HepG2 (cell line): ENCODE data around the gene PRDX5. TPM values are rescaled to one million over a fixed set of nuclear protein-coding genes. Genes with fewer than 3 reads are reported as not detected.

ENCODE experiments used
- CREM ChIP-seq, 2 experiments: sonication (generic) in 1 of 2; formaldehyde crosslinking in 1 of 2; IDR thresholded peaks; 2 replicates each; pipeline versions ENCODE4 v1.4.0 to v1.6.1; 2016 to 2020; ENCODE audit warnings: antibody characterized with exemption in 1 of 2, mild to moderate bottlenecking in 1 of 2, missing genetic modification reagents in 1 of 2
- FLYWCH1 ChIP-seq: sonication (generic); formaldehyde crosslinking; IDR thresholded peaks from 2 replicates; pipeline ENCODE4 v1.8.1; 2023; ENCODE audit warnings: mild to moderate bottlenecking, missing genetic modification reagents
- GPN1 ChIP-seq: sonication (generic); formaldehyde crosslinking; IDR thresholded peaks from 2 replicates; pipeline ENCODE4 v1.5.1; 2020; ENCODE audit warnings: missing genetic modification reagents, borderline replicate concordance
- NFIC ChIP-seq: IDR thresholded peaks from 2 replicates; pipeline ENCODE4 v1.6.1; 2012; ENCODE audit warnings: mild to moderate bottlenecking, low read length, inconsistent platforms
- RNF2 ChIP-seq: fragments of 450-650 bp; conservative IDR thresholded peaks from 2 replicates; pipeline ENCODE4 v1.6.1; 2016; ENCODE audit warnings: low read depth
- SSRP1 ChIP-seq: IDR thresholded peaks from 2 replicates; pipeline ENCODE4 v1.6.1; 2016; ENCODE audit warnings: control low read depth
- TCF7 ChIP-seq: sonication (generic); IDR thresholded peaks from 2 replicates; pipeline ENCODE4 v1.6.1; 2016; ENCODE audit warnings: antibody characterized with exemption, low read depth
- ZKSCAN8 ChIP-seq: IDR thresholded peaks from 2 replicates; pipeline ENCODE4 v1.6.1; 2016; ENCODE audit warnings: borderline replicate concordance, missing genetic modification reagents, missing compliant biosample characterization
- ZNF530 ChIP-seq: sonication (generic); formaldehyde crosslinking; IDR thresholded peaks from 2 replicates; pipeline ENCODE4 v1.5.0; 2020; ENCODE audit warnings: low read depth, mild to moderate bottlenecking, missing genetic modification reagents
- polyA plus RNA-seq, 8 experiments: library from polyadenylated mRNA; depleted of rRNA in 3 of 8; stranded (reverse) in 7 of 8; unstranded in 1 of 8; fragments of >200 nt; fragmentation: Illumina TruSeq in 4 of 8; extraction: Trizol in 4 of 8; gene quantifications; 2 replicates each; pipeline versions ENCODE4 v1.2.1 to v1.2.3, GENCODE V29; 2011 to 2016; ENCODE audit warnings: low read depth in 4 of 8, missing spikeins in 1 of 8, mixed read lengths in 1 of 8; ENCODE audit not compliant: insufficient read depth in 1 of 8
- total RNA-seq, 5 experiments: library from RNA; depleted of rRNA; stranded (reverse); fragments of >200 nt; fragmentation: Illumina TruSeq; extraction: Trizol; gene quantifications; 2 replicates each; pipeline ENCODE4 v1.2.3, GENCODE V29; 2016; ENCODE audit warnings: low read depth in 1 of 5
- TF ChIP-seq, protein P1 (sequence below): sonication (generic); formaldehyde crosslinking; IDR thresholded peaks from 2 replicates; pipeline ENCODE4 v1.4.0; 2020; ENCODE audit warnings: missing genetic modification reagents
- TF ChIP-seq, protein P2 (sequence below): fragments of 450-650 bp; IDR thresholded peaks from 2 replicates; pipeline ENCODE4 v1.6.1; 2017
- TF ChIP-seq, protein P3 (sequence below): IDR thresholded peaks from 2 replicates; pipeline ENCODE4 v1.6.1; 2016; ENCODE audit warnings: low read depth
- TF ChIP-seq, protein P4 (sequence below): sonication (generic); formaldehyde crosslinking; IDR thresholded peaks from 2 replicates; pipeline ENCODE4 v1.5.0; 2020; ENCODE audit warnings: missing genetic modification reagents
- TF ChIP-seq, protein P5 (sequence below), 2 experiments: sonication (generic) in 1 of 2; formaldehyde crosslinking in 1 of 2; IDR thresholded peaks; 2 replicates each; pipeline versions ENCODE4 v1.5.1 to v1.6.1; 2011 to 2020; ENCODE audit warnings: borderline replicate concordance in 1 of 2, low read depth in 1 of 2, low read length in 1 of 2, mild to moderate bottlenecking in 1 of 2, missing genetic modification reagents in 1 of 2, moderate library complexity in 1 of 2

PRDX5 gene
- total and polyA plus RNA-seq, 2 of the 13 experiments (the other 11 are each of a cell fraction or from before 2014, with no cell fraction given) = 215 to 311 TPM

DNA sequence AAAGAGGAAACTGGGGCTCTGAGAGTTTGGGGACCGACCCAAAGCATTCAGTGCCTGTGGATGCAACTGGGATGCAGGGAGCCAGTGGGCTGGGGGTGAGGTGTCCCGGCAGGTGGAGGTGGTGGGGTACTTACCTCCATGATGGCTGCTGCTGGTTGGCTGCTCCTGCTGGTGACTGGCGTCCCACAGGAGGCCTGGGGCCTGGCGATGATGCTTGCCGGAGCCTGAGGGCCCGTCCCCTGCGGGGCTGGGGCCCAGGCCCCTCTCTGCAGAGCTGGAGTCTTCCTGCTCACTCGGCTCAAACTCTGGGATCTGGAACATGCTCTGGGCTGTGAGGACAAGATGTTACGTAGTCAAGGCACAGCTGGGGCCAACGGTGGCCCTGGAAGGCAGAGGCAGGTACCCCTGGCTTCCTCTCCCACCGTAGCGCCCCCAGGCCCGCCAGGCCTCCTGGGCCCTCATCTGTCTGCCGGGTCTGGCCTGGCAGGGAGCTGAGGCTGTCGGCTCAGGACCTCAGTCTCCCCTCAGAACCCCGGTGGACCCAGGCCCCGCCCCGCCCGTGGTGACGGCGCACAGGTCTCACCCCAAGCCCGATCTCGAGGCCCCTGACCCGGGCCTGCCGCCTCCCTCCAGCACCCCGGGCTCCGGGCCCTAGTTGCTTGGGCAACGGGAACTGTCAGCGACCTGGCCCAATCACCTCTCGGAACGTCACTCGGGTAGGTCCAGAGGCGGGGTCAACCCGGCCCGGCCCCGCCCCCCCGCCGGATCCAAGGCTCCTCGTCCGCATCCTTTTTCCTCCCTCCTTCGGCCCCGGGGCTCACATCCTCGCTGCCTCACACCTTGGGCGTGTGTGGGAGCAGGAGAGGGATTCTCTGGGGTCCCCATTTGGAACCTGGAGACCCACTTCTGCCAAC is 33.6 kb upstream of the PRDX5 start, which contains the start of gene BAD (continued):
- TF ChIP-seq, protein P1, sequence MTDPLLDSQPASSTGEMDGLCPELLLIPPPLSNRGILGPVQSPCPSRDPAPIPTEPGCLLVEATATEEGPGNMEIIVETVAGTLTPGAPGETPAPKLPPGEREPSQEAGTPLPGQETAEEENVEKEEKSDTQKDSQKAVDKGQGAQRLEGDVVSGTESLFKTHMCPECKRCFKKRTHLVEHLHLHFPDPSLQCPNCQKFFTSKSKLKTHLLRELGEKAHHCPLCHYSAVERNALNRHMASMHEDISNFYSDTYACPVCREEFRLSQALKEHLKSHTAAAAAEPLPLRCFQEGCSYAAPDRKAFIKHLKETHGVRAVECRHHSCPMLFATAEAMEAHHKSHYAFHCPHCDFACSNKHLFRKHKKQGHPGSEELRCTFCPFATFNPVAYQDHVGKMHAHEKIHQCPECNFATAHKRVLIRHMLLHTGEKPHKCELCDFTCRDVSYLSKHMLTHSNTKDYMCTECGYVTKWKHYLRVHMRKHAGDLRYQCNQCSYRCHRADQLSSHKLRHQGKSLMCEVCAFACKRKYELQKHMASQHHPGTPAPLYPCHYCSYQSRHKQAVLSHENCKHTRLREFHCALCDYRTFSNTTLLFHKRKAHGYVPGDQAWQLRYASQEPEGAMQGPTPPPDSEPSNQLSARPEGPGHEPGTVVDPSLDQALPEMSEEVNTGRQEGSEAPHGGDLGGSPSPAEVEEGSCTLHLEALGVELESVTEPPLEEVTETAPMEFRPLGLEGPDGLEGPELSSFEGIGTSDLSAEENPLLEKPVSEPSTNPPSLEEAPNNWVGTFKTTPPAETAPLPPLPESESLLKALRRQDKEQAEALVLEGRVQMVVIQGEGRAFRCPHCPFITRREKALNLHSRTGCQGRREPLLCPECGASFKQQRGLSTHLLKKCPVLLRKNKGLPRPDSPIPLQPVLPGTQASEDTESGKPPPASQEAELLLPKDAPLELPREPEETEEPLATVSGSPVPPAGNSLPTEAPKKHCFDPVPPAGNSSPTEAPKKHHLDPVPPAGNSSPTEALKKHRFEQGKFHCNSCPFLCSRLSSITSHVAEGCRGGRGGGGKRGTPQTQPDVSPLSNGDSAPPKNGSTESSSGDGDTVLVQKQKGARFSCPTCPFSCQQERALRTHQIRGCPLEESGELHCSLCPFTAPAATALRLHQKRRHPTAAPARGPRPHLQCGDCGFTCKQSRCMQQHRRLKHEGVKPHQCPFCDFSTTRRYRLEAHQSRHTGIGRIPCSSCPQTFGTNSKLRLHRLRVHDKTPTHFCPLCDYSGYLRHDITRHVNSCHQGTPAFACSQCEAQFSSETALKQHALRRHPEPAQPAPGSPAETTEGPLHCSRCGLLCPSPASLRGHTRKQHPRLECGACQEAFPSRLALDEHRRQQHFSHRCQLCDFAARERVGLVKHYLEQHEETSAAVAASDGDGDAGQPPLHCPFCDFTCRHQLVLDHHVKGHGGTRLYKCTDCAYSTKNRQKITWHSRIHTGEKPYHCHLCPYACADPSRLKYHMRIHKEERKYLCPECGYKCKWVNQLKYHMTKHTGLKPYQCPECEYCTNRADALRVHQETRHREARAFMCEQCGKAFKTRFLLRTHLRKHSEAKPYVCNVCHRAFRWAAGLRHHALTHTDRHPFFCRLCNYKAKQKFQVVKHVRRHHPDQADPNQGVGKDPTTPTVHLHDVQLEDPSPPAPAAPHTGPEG (CRISPR knock-in tag) = no peak
- TF ChIP-seq, protein P2, sequence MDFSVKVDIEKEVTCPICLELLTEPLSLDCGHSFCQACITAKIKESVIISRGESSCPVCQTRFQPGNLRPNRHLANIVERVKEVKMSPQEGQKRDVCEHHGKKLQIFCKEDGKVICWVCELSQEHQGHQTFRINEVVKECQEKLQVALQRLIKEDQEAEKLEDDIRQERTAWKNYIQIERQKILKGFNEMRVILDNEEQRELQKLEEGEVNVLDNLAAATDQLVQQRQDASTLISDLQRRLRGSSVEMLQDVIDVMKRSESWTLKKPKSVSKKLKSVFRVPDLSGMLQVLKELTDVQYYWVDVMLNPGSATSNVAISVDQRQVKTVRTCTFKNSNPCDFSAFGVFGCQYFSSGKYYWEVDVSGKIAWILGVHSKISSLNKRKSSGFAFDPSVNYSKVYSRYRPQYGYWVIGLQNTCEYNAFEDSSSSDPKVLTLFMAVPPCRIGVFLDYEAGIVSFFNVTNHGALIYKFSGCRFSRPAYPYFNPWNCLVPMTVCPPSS = no peak
- TF ChIP-seq ZKSCAN8 (CRISPR knock-in tag) (no peak), FLYWCH1 (no peak), GPN1 (CRISPR knock-in tag) (no peak), SSRP1 (CRISPR knock-in tag) (no peak), NFIC (no peak), RNF2 (no peak), TCF7 (no peak), CREM (IDR thresholded peaks at IDR 0.05) (peak; percentile 86), CREM (CRISPR knock-in tag; IDR thresholded peaks at IDR 0.05) (peak; percentile 28; the same call in 1 of the 2 replicates), ZNF530 (CRISPR knock-in tag) (no peak)
- TF ChIP-seq, protein P3, sequence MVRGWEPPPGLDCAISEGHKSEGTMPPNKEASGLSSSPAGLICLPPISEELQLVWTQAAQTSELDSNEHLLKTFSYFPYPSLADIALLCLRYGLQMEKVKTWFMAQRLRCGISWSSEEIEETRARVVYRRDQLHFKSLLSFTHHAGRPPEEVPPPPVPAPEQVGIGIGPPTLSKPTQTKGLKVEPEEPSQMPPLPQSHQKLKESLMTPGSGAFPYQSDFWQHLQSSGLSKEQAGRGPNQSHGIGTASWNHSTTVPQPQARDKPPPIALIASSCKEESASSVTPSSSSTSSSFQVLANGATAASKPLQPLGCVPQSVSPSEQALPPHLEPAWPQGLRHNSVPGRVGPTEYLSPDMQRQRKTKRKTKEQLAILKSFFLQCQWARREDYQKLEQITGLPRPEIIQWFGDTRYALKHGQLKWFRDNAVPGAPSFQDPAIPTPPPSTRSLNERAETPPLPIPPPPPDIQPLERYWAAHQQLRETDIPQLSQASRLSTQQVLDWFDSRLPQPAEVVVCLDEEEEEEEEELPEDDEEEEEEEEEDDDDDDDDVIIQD (CRISPR knock-in tag) = no peak
- TF ChIP-seq, protein P4, sequence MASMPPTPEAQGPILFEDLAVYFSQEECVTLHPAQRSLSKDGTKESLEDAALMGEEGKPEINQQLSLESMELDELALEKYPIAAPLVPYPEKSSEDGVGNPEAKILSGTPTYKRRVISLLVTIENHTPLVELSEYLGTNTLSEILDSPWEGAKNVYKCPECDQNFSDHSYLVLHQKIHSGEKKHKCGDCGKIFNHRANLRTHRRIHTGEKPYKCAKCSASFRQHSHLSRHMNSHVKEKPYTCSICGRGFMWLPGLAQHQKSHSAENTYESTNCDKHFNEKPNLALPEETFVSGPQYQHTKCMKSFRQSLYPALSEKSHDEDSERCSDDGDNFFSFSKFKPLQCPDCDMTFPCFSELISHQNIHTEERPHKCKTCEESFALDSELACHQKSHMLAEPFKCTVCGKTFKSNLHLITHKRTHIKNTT (CRISPR knock-in tag) = no peak
- TF ChIP-seq, protein P5, sequence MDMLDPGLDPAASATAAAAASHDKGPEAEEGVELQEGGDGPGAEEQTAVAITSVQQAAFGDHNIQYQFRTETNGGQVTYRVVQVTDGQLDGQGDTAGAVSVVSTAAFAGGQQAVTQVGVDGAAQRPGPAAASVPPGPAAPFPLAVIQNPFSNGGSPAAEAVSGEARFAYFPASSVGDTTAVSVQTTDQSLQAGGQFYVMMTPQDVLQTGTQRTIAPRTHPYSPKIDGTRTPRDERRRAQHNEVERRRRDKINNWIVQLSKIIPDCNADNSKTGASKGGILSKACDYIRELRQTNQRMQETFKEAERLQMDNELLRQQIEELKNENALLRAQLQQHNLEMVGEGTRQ (IDR thresholded peaks at IDR 0.05; ENCODE audit: low read depth, low read length) = no peak
- TF ChIP-seq, protein P5 (CRISPR knock-in tag; IDR thresholded peaks at IDR 0.05; ENCODE audit: borderline replicate concordance) = no peak
